ENCODE data around the gene ARHGAP25.

The ARHGAP25 gene

DNA sequence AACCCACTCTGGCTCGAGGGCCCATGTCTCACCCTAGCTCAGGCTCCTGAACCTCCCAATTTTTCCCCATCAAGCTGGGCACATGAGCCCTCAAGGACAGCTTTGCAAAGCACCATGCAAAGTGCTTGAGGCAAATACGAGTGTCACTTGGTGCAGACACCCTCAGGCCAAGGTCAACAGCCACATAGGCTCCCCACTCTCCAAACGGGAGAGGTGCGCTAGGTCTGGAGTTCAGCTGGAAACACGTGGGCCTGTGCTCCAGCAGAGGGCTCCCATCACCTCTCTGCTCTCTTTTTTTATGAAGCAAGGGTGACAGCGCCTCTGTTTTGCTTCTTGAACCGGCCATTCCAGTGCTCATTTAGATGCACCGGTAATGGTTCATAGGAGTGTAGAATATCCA lies 11.9 kb upstream of the ARHGAP25 start:
- TF ChIP-seq CTCF (IDR thresholded peaks at IDR 0.05; ENCODE audit: extremely low read depth, insufficient read depth, missing control alignments), result no peak

DNA sequence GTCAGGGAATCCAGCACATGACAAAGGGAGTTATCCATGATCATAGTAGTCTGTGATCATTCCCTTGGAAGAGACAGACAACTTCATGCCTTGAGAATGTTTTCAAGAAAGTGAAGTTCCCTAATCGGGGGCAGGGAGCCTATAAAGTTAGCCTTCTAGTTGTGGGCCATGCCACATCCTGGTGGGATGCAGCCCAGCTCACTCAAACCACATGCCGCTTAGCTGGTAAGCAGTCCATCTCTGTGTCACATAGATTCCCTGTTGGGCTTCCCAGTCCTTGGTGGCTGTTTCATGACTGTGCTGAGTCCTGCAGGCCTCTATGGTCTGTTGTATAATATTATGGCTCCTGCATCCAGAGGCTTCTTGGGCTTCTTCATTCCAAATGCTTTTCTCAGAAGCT lies 11.4 kb upstream of the ARHGAP25 start:
- in situ Hi-C loops (cut with MboI; ENCODE audit: low pct_unique_long_range_greater_than_20kb, low sequenced_read_pairs, unreplicated experiment), result loop anchor here (25.0 kb wide), 1 partner anchor 236 kb away; no protein-coding TSS in a partner anchor
- no peak for TF ChIP-seq CTCF (IDR thresholded peaks at IDR 0.05; ENCODE audit: extremely low read depth, insufficient read depth, missing control alignments)
- no peak for DNase-seq (ENCODE audit: low spot score)

More for the DNA sequence above, 11.9 kb upstream of the ARHGAP25 start:
- no peak for DNase-seq (ENCODE audit: low spot score)
- in situ Hi-C loops (cut with MboI; ENCODE audit: low pct_unique_long_range_greater_than_20kb, low sequenced_read_pairs, unreplicated experiment), result loop anchor here (25.0 kb wide), 1 partner anchor 235 kb away; no protein-coding TSS in a partner anchor

DNA sequence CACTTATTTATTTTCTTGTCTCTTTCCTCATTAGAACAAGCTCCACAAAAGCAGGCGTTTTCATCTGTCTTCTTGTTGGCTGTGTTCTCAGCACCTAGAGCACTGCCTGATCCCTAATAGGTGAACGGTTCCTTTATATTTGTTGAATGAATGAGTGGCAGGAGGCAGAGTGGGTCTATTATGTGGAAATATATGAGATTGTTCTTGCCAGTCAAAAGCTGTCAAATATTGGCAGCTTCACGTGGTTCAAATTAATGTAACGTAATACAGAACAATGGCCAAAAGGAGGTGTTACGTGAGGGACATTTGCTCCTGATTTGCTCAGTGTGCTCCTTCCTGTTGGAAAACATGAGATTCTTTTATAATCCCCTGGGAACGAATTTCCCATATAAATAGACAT lies 8.5 kb upstream of the ARHGAP25 start:
- TF ChIP-seq CTCF (IDR thresholded peaks at IDR 0.05; ENCODE audit: extremely low read depth, insufficient read depth, missing control alignments), result no peak
- DNase-seq (ENCODE audit: low spot score), result no peak
- in situ Hi-C loops (cut with MboI; ENCODE audit: low pct_unique_long_range_greater_than_20kb, low sequenced_read_pairs, unreplicated experiment), result no loop called here

DNA sequence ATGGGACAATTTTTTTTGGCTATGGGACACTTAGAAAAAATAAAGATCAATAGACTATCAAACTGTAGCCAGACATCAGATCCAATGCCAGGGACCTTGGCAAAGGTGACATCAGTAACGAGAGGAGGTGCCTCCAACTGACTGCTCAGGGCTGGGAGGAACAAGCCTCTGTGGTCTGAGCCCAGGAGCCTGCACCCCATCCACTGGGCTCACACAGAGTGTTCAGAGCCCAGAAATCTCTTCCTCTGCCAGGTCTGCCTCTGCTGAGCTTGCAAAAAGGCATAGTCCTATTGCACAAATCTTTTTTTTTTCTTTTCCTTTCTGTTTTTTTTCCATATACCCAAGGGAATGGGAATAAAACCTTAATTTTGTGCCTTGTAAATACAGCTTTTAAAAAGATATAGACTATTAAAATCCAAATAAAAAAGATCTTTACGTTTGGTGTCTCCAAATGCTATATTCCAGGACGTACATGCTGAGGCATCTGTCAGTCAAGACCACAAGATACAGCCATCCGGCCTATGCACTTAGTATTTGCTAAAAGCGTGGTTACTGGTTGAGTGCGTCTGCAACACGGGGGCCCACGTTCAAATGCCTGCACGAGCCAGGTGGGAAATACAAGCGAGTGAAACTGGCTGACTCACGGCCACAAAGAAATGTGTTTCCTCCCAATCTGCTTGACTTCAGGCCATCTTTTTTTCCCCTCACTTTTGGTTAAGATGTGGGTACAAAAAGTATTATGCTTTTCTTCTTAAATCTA lies 7.8 kb upstream of the ARHGAP25 start:
- in situ Hi-C loops (cut with MboI; ENCODE audit: low pct_unique_long_range_greater_than_20kb, low sequenced_read_pairs, unreplicated experiment), result no loop called here
- peak; percentile 55 for DNase-seq (ENCODE audit: low spot score)
- TF ChIP-seq CTCF (IDR thresholded peaks at IDR 0.05; ENCODE audit: extremely low read depth, insufficient read depth, missing control alignments), result no peak

- in situ Hi-C loops (cut with MboI; ENCODE audit: low pct_unique_long_range_greater_than_20kb, low sequenced_read_pairs, unreplicated experiment), result no loop called here
- no peak for DNase-seq (ENCODE audit: low spot score)
- TF ChIP-seq CTCF (IDR thresholded peaks at IDR 0.05; ENCODE audit: extremely low read depth, insufficient read depth, missing control alignments), result no peak
Measured at GRCh38 chr2:68727683-68728375, 6.8 kb upstream of the ARHGAP25 start.

- no peak for DNase-seq (ENCODE audit: low spot score)
- in situ Hi-C loops (cut with MboI; ENCODE audit: low pct_unique_long_range_greater_than_20kb, low sequenced_read_pairs, unreplicated experiment), result no loop called here
- TF ChIP-seq CTCF (IDR thresholded peaks at IDR 0.05; ENCODE audit: extremely low read depth, insufficient read depth, missing control alignments), result no peak
Measured at GRCh38 chr2:68730828-68731227, 3.8 kb upstream of the ARHGAP25 start.
